Kidney (tissue), 14 donors: Measurements from ENCODE around the gene DCAF11. TPM values are rescaled to one million over a fixed set of nuclear protein-coding genes. Genes with fewer than 3 reads are reported as not detected.
A peak's percentile ranks its signal among the peaks of the same experiment; 100 is the strongest.

Experiments
- DNase-seq, 5 donors: peaks; one replicate each; pipeline ENCODE4 v3.0.0-alpha.2; 2013 to 2020
- FAIRE-seq: peaks from 2 replicates; lab custom pipeline; 2012; peaks lifted over from hg19 to GRCh38; lab: Jason Lieb, UNC
- H3K27ac ChIP-seq, 2 donors: one replicate each; pipeline ENCODE4 v1.7.0; 2013; ENCODE audit warnings: low read depth in 2 of 2, low read length in 2 of 2, inconsistent platforms in 1 of 2
- H3K27me3 ChIP-seq: one replicate; pipeline ENCODE4 v1.7.1; 2013; ENCODE audit warnings: low read length, inconsistent platforms; ENCODE audit not compliant: control insufficient read depth, insufficient read depth
- H3K36me3 ChIP-seq, 3 donors: one replicate each; pipeline versions ENCODE4 v1.7.0 to v1.7.1; 2013; ENCODE audit warnings: low read length in 3 of 3, control low read depth in 1 of 3, inconsistent platforms in 1 of 3; ENCODE audit not compliant: insufficient read depth in 3 of 3, control insufficient read depth in 2 of 3
- H3K4me1 ChIP-seq, 3 donors: one replicate each; pipeline versions ENCODE4 v1.7.0 to v1.7.1; 2013; ENCODE audit warnings: low read length in 3 of 3, inconsistent platforms in 1 of 3, low read depth in 1 of 3; ENCODE audit not compliant: control insufficient read depth in 2 of 3, insufficient read depth in 2 of 3
- H3K4me3 ChIP-seq, 3 donors: one replicate each; pipeline versions ENCODE4 v1.7.0 to v1.8.1; 2013; ENCODE audit warnings: low read length in 3 of 3, control low read depth in 1 of 3, inconsistent platforms in 1 of 3
- H3K9ac ChIP-seq, 3 donors: one replicate each; pipeline versions ENCODE4 v1.7.0 to v1.7.1; 2013; ENCODE audit warnings: low read length in 3 of 3, control low read depth in 1 of 3, inconsistent platforms in 1 of 3
- H3K9me3 ChIP-seq, 3 donors: one replicate each; pipeline versions ENCODE4 v1.7.0 to v1.7.1; 2013; ENCODE audit warnings: low read length in 3 of 3, control low read depth in 1 of 3, inconsistent platforms in 1 of 3; ENCODE audit not compliant: control insufficient read depth in 2 of 3, insufficient read depth in 1 of 3
- intact Hi-C: fragments of 100-400 bp; cut with DNase I; formaldehyde crosslinking; loops from one replicate; pipeline ENCODE4 v1.11.1; 2022
- polyA plus RNA-seq: library from polyadenylated mRNA; stranded (reverse); fragments of 350-450 nt; fragmentation: Illumina TruSeq; extraction: RNeasy Lipid Tissue Mini Kit (QIAGEN cat#74804); gene quantifications from one replicate; pipeline ENCODE4 v1.2.3, GENCODE V29; 2014; ENCODE audit warnings: low read depth, low replicate concordance; ENCODE audit not compliant: insufficient read depth
- total RNA-seq: library from RNA; stranded (reverse); fragmentation: NEBNext Ultra II Directional; extraction: Animal tissue kit (Norgen Biotek cat#: 25700); gene quantifications from one replicate; pipeline ENCODE4 v1.2.1, GENCODE V29; 2021
- TF ChIP-seq, protein P1 (sequence below): IDR thresholded peaks from 3 replicates; pipeline ENCODE4 v1.5.1; 2012; ENCODE audit warnings: mild to moderate bottlenecking, moderate library complexity, borderline replicate concordance; ENCODE audit not compliant: insufficient read depth; ENCODE audit errors: extremely low read depth
- donor health status: control.
- donor health status: control.
- donor health status: control.
- donor health status: control.
- donor health status: control.
- donor health status: DM: yes; HTN: yes; CAD: no.
- donor health status: Normal renal cell carcinoma (clear cell type).

The DCAF11 gene
- total and polyA plus RNA-seq, 2 donors from 2014 or later = 69.4 to 81.1 TPM

DNA sequence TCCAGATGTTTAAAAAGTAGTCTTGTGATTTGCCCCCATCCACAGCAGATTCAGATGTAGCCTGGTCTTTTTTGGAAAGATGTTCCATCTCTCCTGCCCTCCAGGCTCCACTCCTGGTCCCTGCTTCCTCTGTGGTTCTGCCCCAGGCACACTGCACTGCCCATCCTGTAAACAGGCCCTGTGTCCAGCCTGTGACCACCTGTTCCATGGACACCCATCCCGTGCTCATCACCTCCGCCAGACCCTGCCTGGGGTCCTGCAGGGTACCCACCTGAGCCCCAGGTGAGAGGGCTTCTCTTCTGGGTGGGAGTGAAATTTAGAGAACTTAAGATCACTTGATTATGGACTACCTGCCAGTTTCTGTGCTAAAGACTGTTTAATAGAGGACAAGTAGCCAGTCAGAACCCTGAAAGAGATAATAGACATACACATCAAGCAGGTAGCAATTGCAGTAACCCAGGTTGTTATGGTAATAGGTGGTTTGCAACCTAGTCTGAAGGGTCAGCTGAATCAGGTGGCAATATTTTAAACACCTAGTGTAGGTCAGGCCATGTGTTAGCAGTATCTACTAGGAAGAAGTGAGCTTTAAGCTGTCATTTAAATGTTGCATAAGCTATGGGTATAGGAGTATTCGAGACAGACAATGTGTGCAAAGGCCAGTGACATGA is 34.9 kb downstream of the DCAF11 start:
- DNase-seq (peak in 1 of 5 donors; percentile 51), FAIRE-seq (no peak)
- no peak overlapping the region for H3K27ac ChIP-seq
- no peak overlapping the region for H3K4me3 ChIP-seq
- H3K36me3 ChIP-seq = peaks cover 4 to 35% (median 28%) of the 10 kb centered on the region in 3 donors
- H3K9ac ChIP-seq = no peak overlapping the region
- TF ChIP-seq, protein P1, sequence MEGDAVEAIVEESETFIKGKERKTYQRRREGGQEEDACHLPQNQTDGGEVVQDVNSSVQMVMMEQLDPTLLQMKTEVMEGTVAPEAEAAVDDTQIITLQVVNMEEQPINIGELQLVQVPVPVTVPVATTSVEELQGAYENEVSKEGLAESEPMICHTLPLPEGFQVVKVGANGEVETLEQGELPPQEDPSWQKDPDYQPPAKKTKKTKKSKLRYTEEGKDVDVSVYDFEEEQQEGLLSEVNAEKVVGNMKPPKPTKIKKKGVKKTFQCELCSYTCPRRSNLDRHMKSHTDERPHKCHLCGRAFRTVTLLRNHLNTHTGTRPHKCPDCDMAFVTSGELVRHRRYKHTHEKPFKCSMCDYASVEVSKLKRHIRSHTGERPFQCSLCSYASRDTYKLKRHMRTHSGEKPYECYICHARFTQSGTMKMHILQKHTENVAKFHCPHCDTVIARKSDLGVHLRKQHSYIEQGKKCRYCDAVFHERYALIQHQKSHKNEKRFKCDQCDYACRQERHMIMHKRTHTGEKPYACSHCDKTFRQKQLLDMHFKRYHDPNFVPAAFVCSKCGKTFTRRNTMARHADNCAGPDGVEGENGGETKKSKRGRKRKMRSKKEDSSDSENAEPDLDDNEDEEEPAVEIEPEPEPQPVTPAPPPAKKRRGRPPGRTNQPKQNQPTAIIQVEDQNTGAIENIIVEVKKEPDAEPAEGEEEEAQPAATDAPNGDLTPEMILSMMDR = no peak
- no peaks in the 10 kb centered on the region for H3K9me3 ChIP-seq
- no peaks in the 10 kb centered on the region for H3K27me3 ChIP-seq
- intact Hi-C loops = no loop called here
- H3K4me1 ChIP-seq = peaks cover 2 to 20% (median 11%) of the 10 kb centered on the region in 3 donors

DNA sequence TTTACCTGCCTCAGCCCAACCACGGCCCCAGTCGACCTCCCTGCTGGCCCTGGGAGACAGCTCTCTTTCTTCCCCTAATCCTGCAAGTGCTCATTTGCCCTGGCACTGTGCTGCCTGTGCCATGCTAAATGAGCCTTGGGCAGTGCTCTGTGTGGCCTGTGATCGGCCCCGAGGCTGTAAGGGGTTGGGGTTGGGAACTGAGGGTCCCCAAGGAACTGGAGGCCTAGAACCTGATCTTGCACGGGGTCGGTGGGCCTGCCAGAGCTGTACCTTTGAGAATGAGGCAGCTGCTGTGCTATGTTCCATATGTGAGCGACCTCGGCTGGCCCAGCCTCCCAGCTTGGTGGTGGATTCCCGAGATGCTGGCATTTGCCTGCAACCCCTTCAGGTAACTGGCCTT is 35.5 kb downstream of the DCAF11 start:
- intact Hi-C loops = no loop called here
- no peak for FAIRE-seq
- Histone ChIP-seq H3K4me1 (peaks cover 2 to 19% (median 6%) of the 10 kb centered on the region in 3 donors), H3K36me3 (peaks cover 4 to 41% (median 34%) of the 10 kb centered on the region in 3 donors), H3K9me3 (no peaks in the 10 kb centered on the region), H3K9ac (no peak overlapping the region), H3K27me3 (no peaks in the 10 kb centered on the region), H3K27ac (no peak overlapping the region), H3K4me3 (no peak overlapping the region)
- TF ChIP-seq, protein P1 = no peak
- DNase-seq = peak in 1 of 5 donors; percentile 57

DNA sequence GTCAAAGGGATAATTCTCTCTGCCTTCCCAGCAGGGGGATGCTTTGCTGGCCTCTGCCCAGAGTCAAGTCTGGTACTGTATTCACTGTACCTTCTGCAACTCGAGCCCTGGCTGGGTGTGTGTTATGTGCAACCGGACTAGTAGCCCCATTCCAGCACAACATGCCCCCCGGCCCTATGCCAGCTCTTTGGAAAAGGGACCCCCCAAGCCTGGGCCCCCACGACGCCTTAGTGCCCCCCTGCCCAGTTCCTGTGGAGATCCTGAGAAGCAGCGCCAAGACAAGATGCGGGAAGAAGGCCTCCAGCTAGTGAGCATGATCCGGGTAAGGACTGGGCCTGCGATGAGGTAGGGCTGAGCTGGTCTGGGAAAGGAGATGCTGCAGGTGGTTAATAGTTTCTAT is 36.0 kb downstream of the DCAF11 start:
- Histone ChIP-seq H3K4me1 (peaks cover 2 to 14% (median 3%) of the 10 kb centered on the region in 3 donors), H3K36me3 (peaks cover 4 to 46% (median 40%) of the 10 kb centered on the region in 3 donors), H3K27me3 (no peaks in the 10 kb centered on the region), H3K4me3 (no peak overlapping the region), H3K27ac (no peak overlapping the region), H3K9ac (no peak overlapping the region), H3K9me3 (no peaks in the 10 kb centered on the region)
- DNase-seq = no peak
- TF ChIP-seq, protein P1 = no peak
- intact Hi-C loops = no loop called here
- no peak for FAIRE-seq
